NCI-H1694 treated with DMSO at 0.1 percent for 48 hours (cell line): ENCODE results near the gene PLTP.
A peak's percentile ranks its signal among the peaks of the same experiment; 100 is the strongest.
"Not testable (repeated sequence)": the region's sequence is repeated elsewhere in the genome, so short reads cannot be mapped to it uniquely, and the experiment has no call there.

Experiments
- DNase-seq: peaks from one replicate; lab custom pipeline; 2025; lab: John Stamatoyannopoulos, UW

PLTP gene

DNA sequence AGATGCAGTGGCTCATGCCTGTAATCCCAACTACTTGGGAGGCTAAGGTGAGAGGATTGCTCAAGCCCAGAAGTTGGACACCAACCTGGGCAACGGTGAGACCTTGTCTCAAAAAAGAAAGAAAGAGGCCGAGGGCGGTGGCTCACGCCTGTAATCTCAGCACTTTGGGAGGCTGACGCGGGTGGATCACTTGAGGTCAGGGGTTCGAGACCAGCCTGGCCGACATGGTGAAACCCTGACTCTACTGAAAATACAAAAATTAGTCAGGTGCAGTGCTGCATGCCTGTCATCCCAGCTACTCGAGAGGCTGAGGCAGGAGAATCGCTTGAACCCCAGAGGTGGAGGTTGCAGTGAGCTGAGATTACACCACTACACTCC lies 37.9 kb downstream of the PLTP start:
- DNase-seq: not testable (repeated sequence)

DNA sequence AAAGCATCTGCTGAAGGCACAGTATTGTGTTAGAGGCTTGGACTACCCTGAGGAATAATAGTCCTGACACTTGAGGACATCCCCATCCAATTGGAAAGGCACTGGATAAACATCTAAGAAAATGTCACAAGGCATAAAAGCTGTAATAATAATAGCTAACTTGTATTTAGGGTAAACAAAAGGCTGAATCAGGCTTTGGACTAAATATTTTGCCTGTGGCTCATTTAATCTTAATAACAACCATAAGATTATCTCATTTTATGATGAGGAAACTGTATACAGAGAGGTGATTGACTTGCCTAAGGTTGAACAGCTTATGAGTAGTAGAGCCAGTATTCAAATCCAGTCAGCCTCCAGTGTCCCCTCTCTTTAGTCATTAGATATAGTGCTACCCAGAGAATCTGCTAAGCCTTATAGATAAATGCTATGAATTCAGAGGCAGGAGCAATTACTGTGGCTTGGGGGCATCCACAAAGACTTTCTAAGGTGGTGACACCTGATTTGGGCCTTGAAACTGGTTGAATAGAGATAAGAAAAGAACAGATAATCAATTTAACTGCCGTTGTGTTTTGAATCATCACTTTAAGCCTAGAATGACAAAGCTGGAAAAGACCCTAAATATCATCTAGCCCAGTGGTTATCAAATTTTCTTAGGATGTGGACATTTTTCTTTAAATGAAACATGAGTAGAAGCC lies 38.4 kb downstream of the PLTP start:
- no peak for DNase-seq

DNA sequence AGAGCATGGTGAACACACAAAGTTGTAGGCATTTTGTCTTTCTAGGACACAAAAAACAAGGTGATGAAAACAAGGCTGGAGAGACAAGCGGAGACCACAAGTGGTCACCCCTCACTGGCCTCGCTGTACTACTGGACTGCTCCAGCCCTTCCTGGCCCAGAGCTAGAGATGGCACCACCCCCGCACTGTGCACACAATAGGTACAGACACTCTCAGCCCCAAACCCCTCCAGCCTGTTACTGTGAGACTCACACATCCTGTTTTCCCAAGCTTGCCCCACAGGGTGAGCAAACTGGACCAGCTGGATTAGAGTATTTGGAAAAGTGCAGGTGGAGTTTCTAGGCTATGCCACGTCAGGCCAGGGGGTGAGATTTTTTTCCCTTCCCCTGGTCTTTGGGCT lies 39.3 kb downstream of the PLTP start:
- no peak for DNase-seq

DNA sequence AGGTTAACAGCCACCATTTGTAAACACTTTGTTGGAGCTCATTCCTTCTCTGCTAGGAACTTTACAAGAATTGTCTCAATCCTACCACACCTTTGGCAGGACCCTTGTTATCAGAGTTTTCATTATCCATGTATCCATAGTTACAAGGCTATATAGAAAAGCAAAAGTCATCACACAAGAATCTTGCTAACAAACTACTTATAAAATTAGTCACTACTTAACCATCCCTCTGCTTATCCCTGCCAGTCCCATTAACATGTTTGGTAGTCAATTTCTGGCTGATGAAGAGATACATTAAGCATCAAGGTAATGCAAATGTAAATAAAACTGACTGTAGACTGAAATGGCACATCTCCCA lies 44.2 kb downstream of the PLTP start:
- DNase-seq: no peak

DNA sequence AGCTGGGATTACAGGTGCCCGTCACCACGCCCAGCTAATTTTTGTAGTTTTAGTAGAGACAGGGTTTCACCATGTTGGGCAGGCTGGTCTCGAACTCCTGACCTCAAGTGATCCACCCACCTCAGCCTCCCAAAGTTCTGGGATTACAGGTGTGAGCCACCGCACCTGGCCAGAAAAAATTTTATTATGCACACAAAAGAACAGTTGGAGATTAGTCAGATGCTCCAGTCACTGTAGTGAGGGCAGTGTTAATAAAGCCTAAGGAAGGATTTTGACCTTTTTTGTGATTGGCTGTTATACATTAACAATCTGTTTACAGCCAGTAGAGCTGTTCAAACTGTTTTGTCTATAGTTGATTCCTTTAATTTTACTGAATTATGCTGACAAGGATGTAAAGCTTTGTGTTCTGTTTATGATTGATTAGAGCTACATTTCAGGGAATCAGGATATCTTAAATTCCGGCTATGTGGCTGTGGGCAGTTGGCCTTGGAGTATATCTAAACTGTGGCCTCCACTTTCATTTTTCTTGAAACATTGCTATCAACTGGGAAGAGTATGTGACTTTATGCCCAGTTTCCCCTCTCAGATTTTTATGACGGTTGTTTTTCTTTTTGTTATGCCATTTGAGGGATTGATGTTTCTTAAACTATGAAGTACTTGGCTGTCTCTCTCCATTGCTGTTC lies 44.7 kb downstream of the PLTP start:
- DNase-seq: no peak

DNA sequence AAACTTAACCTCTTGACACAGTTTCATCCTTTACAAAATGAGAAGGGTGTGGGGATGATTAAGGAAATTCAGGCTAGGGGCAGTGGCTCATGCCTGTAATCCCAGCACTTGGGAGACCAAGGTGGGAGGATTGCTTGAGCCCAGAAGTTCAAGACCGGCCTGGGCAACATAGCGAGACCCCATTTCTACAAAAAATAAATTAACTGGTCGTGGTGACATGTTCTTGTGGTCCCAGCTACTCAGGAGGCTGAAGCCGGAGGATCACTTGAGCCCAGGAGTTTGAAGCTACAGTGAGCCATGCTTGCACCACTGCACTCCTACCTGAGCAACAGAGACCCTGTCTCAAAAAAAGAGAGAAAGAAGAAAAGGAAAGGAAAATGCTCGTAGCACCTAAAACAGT lies 45.5 kb downstream of the PLTP start:
- no peak for DNase-seq

DNA sequence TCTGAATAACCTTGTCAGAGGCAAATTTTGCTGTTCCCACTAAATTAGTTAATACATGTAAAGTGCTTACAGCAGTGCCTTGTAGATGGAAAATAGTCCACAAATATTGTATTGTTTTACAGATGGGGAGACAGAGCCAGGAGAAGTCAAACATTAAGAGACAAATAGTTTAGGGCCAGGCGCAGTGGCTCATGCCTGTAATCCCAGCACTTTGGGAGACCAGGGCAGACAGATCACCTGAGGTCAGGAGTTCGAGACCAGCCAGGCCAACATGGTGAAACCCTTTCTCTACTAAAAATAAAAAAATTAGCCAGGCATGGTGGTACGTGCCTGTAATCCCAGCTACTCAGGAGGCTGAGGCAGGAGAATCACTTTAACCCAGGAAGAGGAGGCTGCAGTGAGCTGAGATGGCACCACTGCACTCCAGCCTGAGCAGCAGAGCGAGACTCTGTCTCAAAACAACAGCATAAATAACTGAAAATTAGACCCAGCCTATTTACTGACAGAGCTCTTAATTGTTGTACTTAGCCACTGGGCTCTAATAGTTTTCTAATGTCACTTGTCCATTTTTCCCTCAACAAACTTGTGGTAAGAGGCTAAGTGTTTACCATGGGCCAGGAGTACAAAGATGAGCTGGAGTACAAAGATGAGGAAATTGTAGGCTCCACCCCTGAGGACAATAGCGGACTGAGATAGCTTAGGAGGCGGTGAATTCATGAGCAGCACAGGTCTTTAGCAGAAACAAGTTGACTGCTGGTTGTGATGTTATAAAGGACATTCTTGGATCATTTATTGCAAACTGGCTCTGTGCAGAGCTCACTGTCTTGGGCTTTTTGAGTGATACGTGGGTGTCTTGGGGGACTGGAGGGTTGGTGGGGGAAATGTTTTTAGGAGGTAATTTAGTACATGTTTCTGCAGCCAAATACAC lies 48.1 kb downstream of the PLTP start:
- no peak for DNase-seq

DNA sequence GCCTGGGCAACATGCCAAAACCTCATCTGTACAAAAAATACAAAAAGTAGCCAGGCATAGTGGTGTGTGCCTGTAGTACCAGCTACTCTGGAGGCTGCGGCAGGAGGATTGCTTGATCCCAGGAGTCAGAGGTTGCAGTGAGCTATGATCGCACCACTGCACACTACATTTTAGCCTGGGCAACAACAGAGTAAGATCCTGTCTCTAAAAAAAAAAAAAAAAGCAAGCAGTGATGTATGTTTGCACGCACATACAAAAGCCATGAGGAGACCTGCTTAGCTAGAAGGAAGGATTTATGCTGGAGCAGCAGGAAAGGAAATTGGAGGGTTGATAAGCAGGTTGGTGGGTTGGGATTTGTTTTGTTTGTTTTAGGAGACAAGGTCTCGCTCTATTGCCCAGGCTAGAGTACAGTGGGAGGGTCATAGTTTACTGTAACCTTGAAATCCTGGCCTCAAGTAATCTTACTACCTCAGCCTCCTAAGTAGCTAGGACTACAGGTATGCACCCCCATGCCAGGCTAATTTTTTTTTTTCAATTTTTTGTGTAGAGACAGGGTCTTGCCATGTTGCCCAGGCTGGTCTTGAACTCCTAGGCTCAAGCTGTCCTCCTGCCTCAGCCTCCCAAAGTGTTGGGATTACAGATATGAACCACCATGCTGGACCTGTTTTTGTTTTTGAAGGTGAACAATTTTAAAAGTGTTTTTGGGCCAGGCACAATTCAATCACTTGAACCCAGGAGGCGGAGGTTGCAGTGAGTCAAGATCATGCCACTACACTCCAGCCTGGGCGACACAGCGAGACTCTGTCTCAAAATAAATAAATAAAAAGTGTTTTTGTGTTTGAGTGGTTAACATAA lies 50.5 kb downstream of the PLTP start:
- DNase-seq: no peak

DNA sequence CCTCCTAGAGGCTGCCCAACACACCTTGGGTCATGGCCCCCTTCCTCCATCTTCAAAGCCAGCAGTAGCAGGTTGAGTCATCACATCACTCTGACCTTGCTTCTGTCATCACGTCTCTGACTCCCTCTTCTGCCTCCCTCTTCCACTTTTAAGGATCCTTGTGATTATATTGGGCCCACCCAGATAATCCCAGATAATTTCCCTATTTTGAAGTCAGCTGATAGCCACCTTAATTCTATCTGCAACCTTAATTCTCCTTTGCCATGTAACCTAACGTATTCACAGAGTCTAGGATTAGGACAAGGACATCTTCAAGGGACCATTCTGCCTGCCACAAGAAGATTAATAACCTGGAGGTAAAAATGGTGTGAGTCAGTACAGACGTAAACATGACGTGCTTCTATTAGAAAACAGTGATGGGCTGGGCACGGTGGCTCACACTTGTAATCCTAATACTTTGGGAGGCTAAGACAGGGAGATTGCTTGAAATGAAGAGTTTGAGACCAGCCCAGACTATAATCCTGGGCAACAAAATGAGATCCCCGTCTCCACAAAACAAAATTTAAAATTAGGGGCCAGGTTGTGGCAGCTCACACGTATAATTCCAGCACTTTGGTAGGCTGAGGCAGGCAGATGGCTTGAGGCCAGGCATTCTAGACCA lies 51.3 kb downstream of the PLTP start:
- DNase-seq: peak; percentile 35

DNA sequence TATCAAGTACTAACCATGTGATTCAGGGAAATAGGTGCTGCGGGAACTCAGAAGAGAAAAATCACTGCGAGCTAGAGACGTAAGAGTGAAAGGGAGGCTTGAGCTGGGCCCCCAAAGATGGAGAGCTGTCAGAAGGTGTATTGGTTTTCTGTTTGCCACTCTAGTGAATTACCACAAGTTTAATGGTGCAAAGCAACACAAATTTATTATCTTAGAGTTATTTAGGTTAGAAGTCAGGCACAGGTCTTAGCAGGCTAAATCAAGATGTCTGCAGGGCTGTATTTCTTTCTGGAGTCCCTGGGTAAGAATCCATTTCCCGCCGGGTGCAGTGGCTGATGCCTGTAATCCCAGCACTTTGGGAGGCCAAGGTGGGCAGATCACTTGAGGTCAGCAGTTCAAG lies 52.0 kb downstream of the PLTP start:
- DNase-seq: no peak

DNA sequence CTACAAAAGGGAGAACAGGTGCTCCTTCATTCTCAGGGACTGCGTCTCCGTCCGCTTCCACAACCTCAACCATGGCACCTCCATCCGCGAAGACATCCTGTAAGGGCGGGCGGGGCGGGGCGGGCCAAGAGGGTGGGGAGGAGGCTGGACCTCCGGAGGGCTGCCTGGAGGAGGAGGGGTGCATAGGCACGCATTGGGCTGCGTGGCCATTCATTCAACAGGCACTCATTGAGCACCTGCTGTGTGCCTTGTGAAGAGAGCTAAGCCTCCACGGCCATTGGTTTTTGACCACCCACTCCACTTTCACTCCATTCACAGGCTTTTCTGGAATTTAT lies 54.1 kb downstream of the PLTP start:
- no peak for DNase-seq

DNA sequence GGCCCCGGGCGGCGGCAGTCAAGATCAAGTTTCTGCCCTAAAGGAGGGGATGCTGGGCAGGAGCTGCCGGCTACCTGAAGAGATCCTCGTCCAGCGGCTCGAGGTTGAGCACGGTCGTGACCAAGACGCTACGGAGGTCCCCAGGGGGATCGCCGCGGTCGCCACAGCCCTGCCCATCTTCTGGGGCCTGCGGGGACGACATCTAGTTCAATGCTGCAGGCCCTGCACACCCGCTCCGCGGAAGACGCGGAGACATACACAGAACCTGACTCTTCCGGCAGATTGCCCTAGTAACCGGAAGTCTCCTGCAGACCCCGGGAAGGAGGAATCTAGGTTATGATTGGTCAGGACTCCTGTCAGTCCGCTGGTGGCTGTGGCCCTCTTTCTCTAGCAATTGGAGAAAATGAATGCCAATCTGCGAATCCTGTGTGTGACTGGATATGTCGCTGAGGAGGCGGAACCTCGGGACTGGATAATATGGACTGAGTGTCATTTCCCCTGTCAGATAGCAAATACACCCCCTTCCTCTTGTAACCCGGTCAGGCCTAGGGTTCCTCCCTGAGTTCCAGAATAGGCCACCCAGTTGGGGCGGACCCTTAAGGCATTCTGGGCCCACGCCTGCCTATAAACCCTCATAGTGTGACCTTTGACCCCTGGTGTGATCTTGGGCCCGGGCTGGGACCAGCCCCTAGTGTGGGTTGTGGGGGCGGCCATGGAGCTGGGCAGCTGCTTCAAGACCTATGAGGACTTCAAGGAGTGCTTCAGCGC lies 54.7 kb downstream of the PLTP start, which contains the start of the genes ACOT8 and ZSWIM3:
ACOT8 (minus strand) TSS at position 279 of the 768 bp plus-strand sequence; CDS start at position 202, 77 bp downstream.
ZSWIM3 (plus strand) TSS at position 501 of the 768 bp plus-strand sequence; CDS start at position 713, 212 bp downstream.
- DNase-seq: peak; percentile 98

DNA sequence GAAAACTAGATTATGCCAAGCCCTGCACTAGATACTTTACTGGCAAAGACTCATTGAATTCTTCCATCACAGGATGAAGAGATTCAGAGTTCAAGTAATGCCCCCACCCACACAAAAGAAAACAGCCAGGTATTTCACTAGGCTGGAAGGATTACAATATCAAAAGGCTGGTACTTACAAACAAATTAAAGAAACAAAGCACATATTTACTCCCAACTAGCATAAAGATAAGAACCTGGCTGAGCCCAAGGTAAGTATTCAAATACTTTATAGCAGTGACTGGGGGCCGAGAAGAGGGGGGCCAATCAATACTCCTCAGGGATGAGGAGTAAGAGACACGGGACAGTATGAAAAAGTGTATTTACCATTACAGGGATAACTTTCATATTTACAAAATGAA lies 58.5 kb downstream of the PLTP start:
- DNase-seq: no peak

DNA sequence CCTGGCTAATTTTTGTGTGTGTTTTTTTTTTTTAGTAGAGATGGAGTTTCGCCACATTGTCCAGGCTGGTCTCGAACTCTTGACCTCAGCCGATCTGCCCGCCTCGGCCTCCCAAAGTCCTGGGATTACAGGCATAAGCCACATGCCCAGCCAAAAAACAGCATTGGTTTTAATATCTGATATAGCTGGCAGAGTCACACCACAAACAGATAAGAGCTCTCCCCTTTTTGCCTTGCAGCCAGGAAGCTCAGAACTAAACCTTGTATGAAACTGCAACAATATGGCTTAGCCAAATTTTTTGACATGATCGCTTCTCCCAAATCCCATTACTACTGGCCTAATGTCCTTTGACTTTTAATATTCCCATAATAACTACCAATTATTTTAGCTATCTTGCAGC lies 59.6 kb downstream of the PLTP start:
- no peak for DNase-seq

DNA sequence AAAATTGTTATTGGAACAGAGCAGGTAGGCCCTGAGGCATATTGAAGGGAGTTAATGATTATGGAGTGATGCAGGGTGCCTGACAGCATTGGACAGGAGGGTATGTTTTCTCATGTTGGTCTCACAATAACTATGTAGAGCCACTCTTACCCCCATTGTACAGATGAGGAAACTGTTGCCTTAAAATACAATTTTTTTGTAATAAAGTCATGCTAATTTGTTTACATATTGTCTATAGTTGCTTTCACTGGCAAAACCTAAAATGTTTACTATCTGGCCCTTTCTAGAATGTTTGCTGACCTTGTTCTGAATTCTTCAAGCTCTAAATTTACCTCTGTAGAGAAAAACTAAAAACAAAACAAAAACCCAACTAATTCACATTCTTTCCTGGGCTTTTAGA lies 60.5 kb downstream of the PLTP start:
- DNase-seq: no peak

DNA sequence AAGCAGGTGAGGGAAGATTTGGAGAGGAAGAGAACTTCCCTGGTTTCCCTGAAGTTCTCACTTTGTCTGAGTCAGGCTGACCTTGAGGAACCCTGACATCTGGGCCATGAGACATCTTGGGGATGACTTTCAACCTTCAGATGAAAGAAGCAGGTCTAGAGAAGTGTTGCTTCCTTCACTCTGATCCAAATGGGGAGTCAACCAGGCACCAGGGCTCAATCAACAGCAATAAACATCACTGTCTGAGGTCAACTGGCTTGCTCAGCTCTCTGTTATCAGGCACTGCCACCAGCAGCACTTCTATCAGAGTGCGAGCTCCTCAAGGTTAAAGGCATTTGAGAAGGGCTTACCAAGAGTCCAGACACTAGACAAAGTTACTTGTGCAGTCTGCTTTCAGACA lies 61.0 kb downstream of the PLTP start:
- DNase-seq: no peak

DNA sequence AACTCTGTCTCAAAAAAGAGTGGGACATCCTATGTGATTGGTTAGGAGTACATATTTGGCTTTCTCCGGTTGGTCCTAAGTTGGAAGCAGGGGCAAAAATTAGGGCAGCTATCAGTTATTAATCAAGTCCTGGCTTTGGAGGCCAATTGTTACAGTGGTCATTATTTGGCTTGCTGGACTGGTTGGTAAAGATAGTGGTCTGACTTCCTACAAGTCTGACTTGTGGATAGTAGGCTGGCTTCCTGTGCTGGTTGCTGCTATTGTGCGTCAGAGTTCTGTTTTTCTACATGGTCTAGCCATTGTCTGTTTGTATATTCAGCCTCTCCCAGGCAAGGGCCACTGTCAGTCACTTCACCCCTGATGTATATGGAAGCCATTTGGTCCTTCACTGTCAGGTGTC lies 61.7 kb downstream of the PLTP start:
- DNase-seq: no peak

DNA sequence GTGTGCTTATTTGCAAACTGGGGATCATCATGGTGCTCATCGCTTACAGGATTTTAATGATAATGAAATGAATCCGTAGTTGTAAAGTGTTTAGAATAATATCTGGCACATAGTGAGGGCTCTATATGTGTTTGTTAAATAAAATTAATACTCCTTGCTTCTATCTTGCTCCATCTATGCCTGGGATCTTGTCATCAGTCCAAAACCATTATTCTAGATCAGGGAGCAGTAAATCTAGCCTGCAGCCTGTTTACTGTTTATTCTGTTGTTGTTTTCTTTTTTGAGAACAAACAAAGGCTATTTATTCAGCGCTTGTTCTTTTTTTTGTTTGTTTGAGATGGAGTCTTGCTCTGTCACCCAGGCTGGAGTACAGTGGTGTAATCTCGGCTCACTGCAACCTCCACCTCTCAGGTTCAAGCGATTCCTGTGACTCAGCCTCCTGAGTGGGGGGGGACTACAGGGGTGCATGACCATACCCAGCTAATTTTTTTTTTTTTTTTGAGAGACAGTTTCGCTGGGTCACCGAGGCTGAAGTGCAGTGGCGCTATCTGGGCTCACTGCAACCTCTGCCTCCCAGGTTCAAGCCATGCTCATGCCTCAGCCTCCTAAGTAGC lies 62.9 kb downstream of the PLTP start:
- DNase-seq: no peak
